ENCODE measurements around the gene CAMTA1.

The CAMTA1 gene

GRCh38 chr1:7401814-7402547 lies 616.7 kb downstream of the CAMTA1 start:
- Histone ChIP-seq H3K9me3 (ENCODE audit: insufficient read depth, low read length) (no peaks in the 10 kb centered on the region), H2AFZ (ENCODE audit: low read depth, low read length, severe bottlenecking) (no peak overlapping the region), H3K27me3 (ENCODE audit: low read length) (no peaks in the 10 kb centered on the region), H4K20me1 (ENCODE audit: low read depth, low read length) (no peaks in the 10 kb centered on the region), H3K79me2 (ENCODE audit: insufficient read depth, low read length) (no peaks in the 10 kb centered on the region), H3K9me2 (replicated peaks; ENCODE audit: insufficient read depth, low read length) (no peaks in the 10 kb centered on the region), H3K9ac (ENCODE audit: low read length) (no peak overlapping the region), H3K27ac (ENCODE audit: low read depth, low read length) (no peak overlapping the region), H3F3A (ENCODE audit: insufficient read depth) (no peaks in the 10 kb centered on the region), H3K4me2 (ENCODE audit: low read depth, low read length, poor library complexity, severe bottlenecking) (no peak overlapping the region), H3K36me3 (ENCODE audit: low read length) (no peaks in the 10 kb centered on the region), H3K4me3 (ENCODE audit: insufficient read depth, low read length, poor library complexity, severe bottlenecking) (no peak overlapping the region)
- TF ChIP-seq EZH2phosphoT487 (conservative IDR thresholded peaks at IDR 0.05; ENCODE audit: low read length), result no peak

- TF ChIP-seq CTCF (IDR thresholded peaks at IDR 0.05; ENCODE audit: insufficient read depth, low read length, poor library complexity, severe bottlenecking) (no peak), EZH2phosphoT487 (conservative IDR thresholded peaks at IDR 0.05; ENCODE audit: low read length) (no peak)
- Histone ChIP-seq H3K4me3 (ENCODE audit: insufficient read depth, low read length, poor library complexity, severe bottlenecking) (no peak overlapping the region), H3K27ac (ENCODE audit: low read depth, low read length) (no peak overlapping the region), H3K79me2 (ENCODE audit: insufficient read depth, low read length) (no peaks in the 10 kb centered on the region), H3F3A (ENCODE audit: insufficient read depth) (no peaks in the 10 kb centered on the region), H4K20me1 (ENCODE audit: low read depth, low read length) (no peaks in the 10 kb centered on the region), H3K9ac (ENCODE audit: low read length) (no peak overlapping the region), H3K4me2 (ENCODE audit: low read depth, low read length, poor library complexity, severe bottlenecking) (no peak overlapping the region), H3K27me3 (ENCODE audit: low read length) (no peaks in the 10 kb centered on the region), H3K36me3 (ENCODE audit: low read length) (no peaks in the 10 kb centered on the region), H3K9me3 (ENCODE audit: insufficient read depth, low read length) (no peaks in the 10 kb centered on the region), H2AFZ (ENCODE audit: low read depth, low read length, severe bottlenecking) (no peak overlapping the region), H3K9me2 (replicated peaks; ENCODE audit: insufficient read depth, low read length) (no peaks in the 10 kb centered on the region)
Observed at GRCh38 chr1:7402548-7402850, 617.2 kb downstream of the CAMTA1 start.

- no peak for TF ChIP-seq EZH2phosphoT487 (conservative IDR thresholded peaks at IDR 0.05; ENCODE audit: low read length)
- no peak for TF ChIP-seq CTCF (IDR thresholded peaks at IDR 0.05; ENCODE audit: insufficient read depth, low read length, poor library complexity, severe bottlenecking)
- Histone ChIP-seq H3K4me2 (ENCODE audit: low read depth, low read length, poor library complexity, severe bottlenecking) (no peak overlapping the region), H2AFZ (ENCODE audit: low read depth, low read length, severe bottlenecking) (no peak overlapping the region), H3K36me3 (ENCODE audit: low read length) (no peaks in the 10 kb centered on the region), H3K27ac (ENCODE audit: low read depth, low read length) (no peak overlapping the region), H3K9me3 (ENCODE audit: insufficient read depth, low read length) (no peaks in the 10 kb centered on the region), H3K79me2 (ENCODE audit: insufficient read depth, low read length) (no peaks in the 10 kb centered on the region), H4K20me1 (ENCODE audit: low read depth, low read length) (no peaks in the 10 kb centered on the region), H3K4me3 (ENCODE audit: insufficient read depth, low read length, poor library complexity, severe bottlenecking) (no peak overlapping the region), H3K9ac (ENCODE audit: low read length) (no peak overlapping the region), H3K27me3 (ENCODE audit: low read length) (no peaks in the 10 kb centered on the region), H3F3A (ENCODE audit: insufficient read depth) (no peaks in the 10 kb centered on the region), H3K9me2 (replicated peaks; ENCODE audit: insufficient read depth, low read length) (no peaks in the 10 kb centered on the region)
Observed at GRCh38 chr1:7403265-7404045, 618.2 kb downstream of the CAMTA1 start.

All from SU-DHL-6 (cell line).